GM21717 (cell line): ENCODE results near the gene UNC93A.
"Not testable (repeated sequence)": the region's sequence is repeated elsewhere in the genome, so short reads cannot be mapped to it uniquely, and the experiment has no call there.

Source experiments
- ATAC-seq: cut with Tn5 transposase; IDR thresholded peaks from one replicate; pipeline ENCODE4 v1.9.1; 2021; ENCODE audit warnings: mild to moderate bottlenecking, moderate library complexity; ENCODE audit not compliant: unreplicated experiment

Gene UNC93A

GRCh38 chr6:167270499-167271311, 20.4 kb upstream of the UNC93A start:
- ATAC-seq = no peak

GRCh38 chr6:167272151-167272550, 19.0 kb upstream of the UNC93A start:
- no peak for ATAC-seq

GRCh38 chr6:167272696-167273379, 18.3 kb upstream of the UNC93A start:
- no peak for ATAC-seq

GRCh38 chr6:167274270-167274669, 16.8 kb upstream of the UNC93A start:
- ATAC-seq = no peak

GRCh38 chr6:167275001-167275400, 16.1 kb upstream of the UNC93A start:
- ATAC-seq = no peak

- no peak for ATAC-seq
Observed at GRCh38 chr6:167275436-167275835, 15.7 kb upstream of the UNC93A start.

GRCh38 chr6:167276772-167277533, 14.2 kb upstream of the UNC93A start:
- no peak for ATAC-seq

GRCh38 chr6:167278173-167278940, 12.8 kb upstream of the UNC93A start:
- not testable (repeated sequence) for ATAC-seq

GRCh38 chr6:167279766-167280446, 11.2 kb upstream of the UNC93A start:
- ATAC-seq = no peak

- ATAC-seq = not testable (repeated sequence)
Observed at GRCh38 chr6:167280466-167280865, 10.6 kb upstream of the UNC93A start.

GRCh38 chr6:167282165-167282564, 8.9 kb upstream of the UNC93A start:
- no peak for ATAC-seq

GRCh38 chr6:167284565-167284964, 6.5 kb upstream of the UNC93A start:
- not testable (repeated sequence) for ATAC-seq

GRCh38 chr6:167285077-167285770, 5.9 kb upstream of the UNC93A start:
- no peak for ATAC-seq

GRCh38 chr6:167287513-167288048, 3.5 kb upstream of the UNC93A start:
- no peak for ATAC-seq

GRCh38 chr6:167288591-167289225, 2.4 kb upstream of the UNC93A start:
- ATAC-seq = peak; percentile 78

- not testable (repeated sequence) for ATAC-seq
Observed at GRCh38 chr6:167289291-167289690, 1.8 kb upstream of the UNC93A start.

- no peak for ATAC-seq
Observed at GRCh38 chr6:167291623-167292300, 647 bp downstream of the UNC93A start.
